ENCODE results near the gene ARHGAP26.

ARHGAP26 gene

DNA sequence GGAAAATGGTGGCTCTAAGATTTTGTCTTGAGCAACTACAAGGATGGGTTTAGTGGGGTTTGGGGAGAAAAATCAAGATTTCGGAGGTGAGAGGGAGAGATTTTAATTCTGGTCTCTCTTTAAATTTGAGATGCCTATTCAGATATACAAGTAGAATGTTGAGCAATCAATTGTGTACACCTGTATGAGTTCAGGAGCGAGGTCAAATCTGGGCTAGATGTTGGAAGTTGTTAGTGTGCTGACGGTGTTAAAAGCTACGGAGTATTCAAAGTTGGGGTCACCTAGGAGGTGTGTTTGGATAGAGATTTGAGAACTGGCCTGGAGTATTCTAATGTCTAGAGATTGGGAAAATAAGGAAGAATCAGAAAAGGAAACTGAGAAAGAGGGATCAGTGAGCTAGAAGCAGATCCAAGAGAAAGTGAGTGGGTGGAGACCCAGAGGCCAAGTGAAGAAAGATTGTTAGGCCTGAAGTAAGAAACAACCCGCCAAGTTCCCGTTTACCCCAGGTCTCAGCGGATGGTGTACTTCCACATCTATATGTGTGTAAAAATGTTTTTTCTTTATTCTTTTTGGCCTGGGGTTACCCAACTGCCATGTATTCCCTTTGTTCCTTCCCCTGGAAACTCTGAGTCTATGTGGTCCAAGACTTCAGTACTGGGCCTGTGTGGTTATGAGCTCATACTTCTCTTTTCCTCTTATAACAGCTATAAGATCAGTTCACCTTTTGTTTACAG, 11.9 kb upstream of the ARHGAP26 start:
- Histone ChIP-seq H3K9ac (ENCODE audit: low read length) (no peak overlapping the region), H3K4me1 (ENCODE audit: control insufficient read depth, insufficient read depth, low read length) (peaks cover 4% of the 10 kb centered on the region), H3K9me3 (ENCODE audit: control insufficient read depth, low read length) (no peaks in the 10 kb centered on the region), H3K36me3 (ENCODE audit: control insufficient read depth, insufficient read depth, low read length) (no peaks in the 10 kb centered on the region), H3K4me3 (ENCODE audit: low read length) (no peak overlapping the region), H3K27me3 (ENCODE audit: control insufficient read depth, insufficient read depth, low read length) (no peaks in the 10 kb centered on the region)

DNA sequence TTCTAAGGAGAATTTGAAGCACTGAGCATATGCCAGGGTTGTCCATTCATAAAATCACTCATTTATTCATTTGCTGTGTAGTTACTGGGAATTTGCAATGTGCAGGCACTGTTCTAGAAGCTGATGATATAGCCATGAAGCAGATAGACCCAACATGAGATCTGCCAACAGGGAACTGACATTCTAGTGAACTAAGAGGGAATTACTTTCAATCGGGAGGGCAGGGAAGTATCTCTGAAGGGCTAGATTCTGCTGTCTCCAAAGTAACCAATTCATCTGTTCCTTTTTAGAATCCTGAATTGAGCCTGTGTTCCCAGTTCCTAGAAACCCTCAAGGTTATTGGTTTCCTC, 11.4 kb upstream of the ARHGAP26 start:
- no peaks in the 10 kb centered on the region for H3K4me1 ChIP-seq (ENCODE audit: control insufficient read depth, insufficient read depth, low read length)
- H3K27me3 ChIP-seq (ENCODE audit: control insufficient read depth, insufficient read depth, low read length) = no peaks in the 10 kb centered on the region
- no peaks in the 10 kb centered on the region for H3K36me3 ChIP-seq (ENCODE audit: control insufficient read depth, insufficient read depth, low read length)
- H3K9me3 ChIP-seq (ENCODE audit: control insufficient read depth, low read length) = no peaks in the 10 kb centered on the region
- H3K9ac ChIP-seq (ENCODE audit: low read length) = no peak overlapping the region
- no peak overlapping the region for H3K4me3 ChIP-seq (ENCODE audit: low read length)

DNA sequence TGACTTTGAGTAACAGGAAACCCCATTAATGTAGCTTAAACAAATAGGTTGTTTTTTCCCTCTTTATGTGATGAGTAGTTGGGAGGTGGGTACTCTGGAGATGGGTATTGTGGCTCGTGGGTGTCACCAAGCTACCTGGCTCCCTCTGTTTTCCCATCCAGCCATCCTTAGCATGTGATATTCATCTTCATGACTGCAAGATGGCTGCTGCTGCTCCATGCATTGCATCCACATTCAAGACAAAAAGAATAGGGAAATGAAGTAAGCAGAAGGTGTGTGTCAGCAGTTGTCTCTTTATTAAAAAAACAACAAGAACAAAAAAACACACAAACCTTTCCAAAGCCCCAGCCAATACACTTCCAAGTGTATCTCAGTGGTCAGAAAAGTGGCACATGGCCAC, 6.5 kb upstream of the ARHGAP26 start:
- H3K9me3 ChIP-seq (ENCODE audit: control insufficient read depth, low read length) = no peaks in the 10 kb centered on the region
- no peaks in the 10 kb centered on the region for H3K4me1 ChIP-seq (ENCODE audit: control insufficient read depth, insufficient read depth, low read length)
- no peaks in the 10 kb centered on the region for H3K27me3 ChIP-seq (ENCODE audit: control insufficient read depth, insufficient read depth, low read length)
- H3K4me3 ChIP-seq (ENCODE audit: low read length) = no peak overlapping the region
- H3K9ac ChIP-seq (ENCODE audit: low read length) = no peak overlapping the region
- no peaks in the 10 kb centered on the region for H3K36me3 ChIP-seq (ENCODE audit: control insufficient read depth, insufficient read depth, low read length)

DNA sequence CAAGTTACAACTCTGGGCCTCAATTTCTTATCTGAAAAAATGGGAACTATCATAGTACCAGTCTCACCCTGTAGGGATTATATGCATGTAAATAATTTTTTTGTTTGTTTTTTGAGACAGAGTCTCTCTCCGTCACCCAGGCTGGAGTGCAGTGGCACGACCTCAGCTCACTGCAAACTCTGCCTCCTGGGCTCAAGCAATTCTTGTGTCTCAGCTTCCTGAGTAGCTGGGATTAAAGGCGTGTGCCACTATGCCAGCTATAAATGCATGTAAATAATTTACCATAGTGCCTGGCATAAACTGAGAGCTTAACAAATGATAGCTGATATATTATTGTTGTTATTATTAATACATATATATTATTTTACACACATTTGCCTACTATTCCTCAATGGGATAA, 3.0 kb upstream of the ARHGAP26 start:
- no peaks in the 10 kb centered on the region for H3K9me3 ChIP-seq (ENCODE audit: control insufficient read depth, low read length)
- H3K27me3 ChIP-seq (ENCODE audit: control insufficient read depth, insufficient read depth, low read length) = no peaks in the 10 kb centered on the region
- H3K4me1 ChIP-seq (ENCODE audit: control insufficient read depth, insufficient read depth, low read length) = peaks cover 8% of the 10 kb centered on the region
- no peak overlapping the region for H3K4me3 ChIP-seq (ENCODE audit: low read length)
- no peak overlapping the region for H3K9ac ChIP-seq (ENCODE audit: low read length)
- H3K36me3 ChIP-seq (ENCODE audit: control insufficient read depth, insufficient read depth, low read length) = no peaks in the 10 kb centered on the region

DNA sequence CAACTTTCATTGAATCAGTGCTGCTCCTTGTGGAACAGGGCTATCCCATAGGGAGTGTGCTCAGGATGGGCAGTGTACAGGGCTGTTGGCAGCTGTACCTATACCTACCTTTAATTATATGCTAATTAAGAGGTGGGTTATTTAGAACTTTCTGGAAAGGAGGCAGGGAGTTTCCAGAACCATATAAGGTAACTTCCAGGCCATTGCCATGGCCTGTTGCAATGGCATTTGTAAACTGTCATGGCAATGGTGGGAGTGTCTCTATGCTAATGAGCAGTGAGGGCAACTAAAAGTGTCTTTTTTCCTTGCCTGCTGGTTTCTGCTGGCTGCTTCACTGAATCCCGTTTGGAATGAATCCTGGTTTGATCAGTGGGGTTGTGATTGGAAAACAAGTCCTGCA, 2.3 kb upstream of the ARHGAP26 start:
- no peaks in the 10 kb centered on the region for H3K27me3 ChIP-seq (ENCODE audit: control insufficient read depth, insufficient read depth, low read length)
- H3K36me3 ChIP-seq (ENCODE audit: control insufficient read depth, insufficient read depth, low read length) = no peaks in the 10 kb centered on the region
- no peaks in the 10 kb centered on the region for H3K9me3 ChIP-seq (ENCODE audit: control insufficient read depth, low read length)
- H3K9ac ChIP-seq (ENCODE audit: low read length) = no peak overlapping the region
- H3K4me1 ChIP-seq (ENCODE audit: control insufficient read depth, insufficient read depth, low read length) = peaks cover 15% of the 10 kb centered on the region
- H3K4me3 ChIP-seq (ENCODE audit: low read length) = no peak overlapping the region

DNA sequence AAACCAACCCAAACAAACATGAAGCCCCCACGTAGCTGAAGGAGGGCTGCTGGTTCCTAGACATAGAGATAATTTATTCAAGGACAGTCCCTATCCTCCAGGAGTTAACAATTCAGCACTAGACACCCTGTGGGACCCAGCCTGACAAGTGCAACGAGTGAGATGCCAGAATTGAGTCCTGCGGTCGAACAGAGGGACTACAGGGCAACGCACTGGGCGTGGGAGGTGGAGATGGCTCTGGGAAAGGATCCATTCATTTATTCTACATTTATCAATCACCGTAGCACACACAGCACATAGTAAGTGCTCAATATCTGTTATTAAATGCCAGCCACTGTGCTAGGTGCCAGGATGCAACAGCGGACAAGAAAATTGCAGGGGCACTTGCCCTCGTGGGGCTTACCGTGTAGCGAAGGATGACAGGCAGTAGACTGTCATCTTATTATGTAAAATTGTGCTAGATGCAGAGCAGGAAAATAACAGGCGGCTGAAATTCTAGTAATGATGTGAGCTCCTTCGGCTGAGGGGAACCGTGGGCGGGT, 855 bp upstream of the ARHGAP26 start:
- H3K4me3 ChIP-seq (ENCODE audit: low read length) = peak overlapping the region; percentile 21
- H3K4me1 ChIP-seq (ENCODE audit: control insufficient read depth, insufficient read depth, low read length) = peaks cover 16% of the 10 kb centered on the region
- no peaks in the 10 kb centered on the region for H3K9me3 ChIP-seq (ENCODE audit: control insufficient read depth, low read length)
- H3K27me3 ChIP-seq (ENCODE audit: control insufficient read depth, insufficient read depth, low read length) = no peaks in the 10 kb centered on the region
- no peaks in the 10 kb centered on the region for H3K36me3 ChIP-seq (ENCODE audit: control insufficient read depth, insufficient read depth, low read length)
- peak overlapping the region; percentile 62 for H3K9ac ChIP-seq (ENCODE audit: low read length)

DNA sequence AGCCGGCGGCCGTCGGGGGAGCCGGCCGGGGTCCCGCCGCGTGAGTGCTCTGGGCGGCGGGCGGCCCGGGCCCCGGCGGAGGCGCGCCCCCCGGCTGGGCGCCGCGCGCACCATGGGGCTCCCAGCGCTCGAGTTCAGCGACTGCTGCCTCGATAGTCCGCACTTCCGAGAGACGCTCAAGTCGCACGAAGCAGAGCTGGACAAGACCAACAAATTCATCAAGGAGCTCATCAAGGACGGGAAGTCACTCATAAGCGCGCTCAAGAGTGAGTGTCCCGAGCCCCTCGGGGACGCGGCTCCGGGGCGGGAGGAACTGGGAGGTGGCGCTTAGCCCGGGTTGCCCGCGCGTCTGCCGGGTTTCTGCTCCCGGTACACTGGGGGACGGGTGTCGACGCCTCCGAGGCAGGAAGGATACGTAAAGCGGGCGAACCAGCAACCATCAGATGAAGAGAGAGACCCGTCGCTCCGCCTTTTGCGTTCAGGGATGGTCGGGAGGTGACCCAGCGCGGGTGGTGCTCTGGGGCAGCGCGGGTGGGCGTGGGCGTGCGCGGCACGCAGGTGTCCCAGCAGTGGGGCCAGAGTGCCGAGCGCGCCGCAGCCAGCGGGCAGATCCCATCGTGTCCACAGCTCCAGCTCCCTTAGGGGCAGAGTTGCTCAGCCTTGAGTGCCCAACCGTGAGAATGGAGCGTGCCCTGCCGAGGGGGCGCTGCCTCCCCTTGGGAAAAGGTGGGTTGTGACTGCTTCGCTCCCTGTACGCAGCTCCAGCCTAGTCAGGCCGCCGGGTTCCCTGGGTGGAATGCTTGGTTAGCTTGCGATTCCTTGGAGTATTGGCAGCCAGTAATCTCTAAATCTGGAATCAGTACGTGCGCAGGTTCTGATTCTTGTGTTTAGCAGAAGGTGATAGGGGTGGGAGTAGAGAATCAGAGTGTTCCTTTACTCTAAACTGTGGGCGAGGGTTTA, 753 bp downstream of the ARHGAP26 start:
- H3K9me3 ChIP-seq (ENCODE audit: control insufficient read depth, low read length) = no peaks in the 10 kb centered on the region
- peaks cover 16% of the 10 kb centered on the region for H3K4me1 ChIP-seq (ENCODE audit: control insufficient read depth, insufficient read depth, low read length)
- peak overlapping the region; percentile 86 for H3K9ac ChIP-seq (ENCODE audit: low read length)
- H3K4me3 ChIP-seq (ENCODE audit: low read length) = peak overlapping the region; percentile 75
- no peaks in the 10 kb centered on the region for H3K27me3 ChIP-seq (ENCODE audit: control insufficient read depth, insufficient read depth, low read length)
- no peaks in the 10 kb centered on the region for H3K36me3 ChIP-seq (ENCODE audit: control insufficient read depth, insufficient read depth, low read length)

DNA sequence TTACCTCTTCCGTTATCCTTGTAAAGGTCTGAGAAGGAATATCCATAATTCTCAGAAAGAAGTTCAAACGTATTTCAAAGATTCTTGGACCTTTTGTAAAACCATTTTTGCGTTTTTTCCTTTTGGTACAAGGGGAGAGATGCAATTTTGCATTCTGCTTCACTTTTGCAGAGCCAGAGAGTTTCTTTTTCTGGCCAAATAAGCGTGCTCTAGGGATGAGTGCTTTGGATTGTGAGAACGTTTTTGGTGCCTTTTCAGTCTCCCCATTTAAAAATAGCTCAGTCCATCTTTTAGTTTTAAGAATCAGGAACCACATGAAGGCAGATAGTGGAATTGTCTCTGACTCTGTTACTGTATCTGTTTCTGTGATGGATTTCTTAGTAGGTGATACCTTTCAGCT, 1.5 kb downstream of the ARHGAP26 start:
- Histone ChIP-seq H3K9me3 (ENCODE audit: control insufficient read depth, low read length) (no peaks in the 10 kb centered on the region), H3K4me1 (ENCODE audit: control insufficient read depth, insufficient read depth, low read length) (peaks cover 16% of the 10 kb centered on the region), H3K4me3 (ENCODE audit: low read length) (peak overlapping the region; percentile 75), H3K9ac (ENCODE audit: low read length) (peak overlapping the region; percentile 86), H3K36me3 (ENCODE audit: control insufficient read depth, insufficient read depth, low read length) (no peaks in the 10 kb centered on the region), H3K27me3 (ENCODE audit: control insufficient read depth, insufficient read depth, low read length) (no peaks in the 10 kb centered on the region)

DNA sequence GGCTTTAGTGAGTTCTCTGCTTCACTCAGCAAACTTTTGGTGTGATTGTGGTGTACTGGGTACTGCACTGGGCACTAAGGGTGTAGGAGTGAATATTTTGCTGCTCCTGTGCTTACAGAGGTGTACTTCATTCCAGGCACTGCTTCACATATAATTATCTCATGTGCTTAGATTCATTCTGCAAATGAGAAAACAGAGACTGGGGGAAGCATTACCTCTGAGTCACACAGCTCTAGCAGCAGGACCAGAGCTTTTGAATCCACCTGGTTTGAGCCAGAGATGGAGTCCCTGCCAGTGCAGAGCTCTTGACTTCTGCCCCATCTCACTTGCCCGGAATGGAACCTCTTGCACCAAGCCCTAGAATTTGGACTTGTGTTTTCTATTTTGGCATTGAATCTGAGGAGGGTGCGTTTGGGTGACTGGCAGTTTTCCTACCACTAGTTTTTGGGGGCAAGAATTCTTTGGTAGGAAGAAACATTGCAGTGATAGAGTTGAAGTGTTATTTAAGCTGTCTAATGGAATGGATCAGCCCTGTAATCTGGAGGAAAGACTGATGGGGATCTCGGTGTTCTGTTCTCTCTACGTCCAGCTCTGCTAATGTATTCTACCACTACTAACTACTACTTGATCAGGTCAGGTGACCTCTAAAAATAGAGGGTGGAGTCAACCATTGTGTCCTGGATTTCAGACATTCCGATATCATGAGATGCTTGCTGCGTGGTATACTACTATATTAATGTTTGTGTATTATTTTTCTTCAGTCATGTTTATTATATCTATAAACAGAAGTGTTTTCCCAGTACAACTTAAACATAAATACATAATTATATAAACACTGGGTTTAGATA, 2.5 kb downstream of the ARHGAP26 start:
- Histone ChIP-seq H3K36me3 (ENCODE audit: control insufficient read depth, insufficient read depth, low read length) (no peaks in the 10 kb centered on the region), H3K9me3 (ENCODE audit: control insufficient read depth, low read length) (no peaks in the 10 kb centered on the region), H3K27me3 (ENCODE audit: control insufficient read depth, insufficient read depth, low read length) (no peaks in the 10 kb centered on the region), H3K4me1 (ENCODE audit: control insufficient read depth, insufficient read depth, low read length) (peaks cover 16% of the 10 kb centered on the region), H3K9ac (ENCODE audit: low read length) (peak overlapping the region; percentile 86), H3K4me3 (ENCODE audit: low read length) (peak overlapping the region; percentile 75)

DNA sequence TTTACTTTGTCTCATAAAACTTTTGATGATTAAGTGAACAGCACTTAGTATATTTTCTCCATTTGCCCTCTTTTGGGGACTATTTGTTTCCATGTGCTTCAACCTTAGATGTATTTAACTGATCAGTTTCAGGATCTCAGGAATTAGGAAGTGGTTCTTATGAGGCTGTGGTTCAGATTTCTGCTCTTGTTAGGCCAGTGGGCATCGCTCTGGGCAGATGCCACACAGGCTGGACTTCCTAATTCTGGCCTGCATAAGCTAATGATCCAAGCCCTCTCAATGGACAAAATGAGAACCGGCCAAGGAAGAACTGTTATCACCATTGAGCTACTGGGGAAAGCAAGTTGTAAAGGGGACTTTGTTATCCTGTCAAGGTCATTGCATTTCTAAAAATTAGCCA, 6.9 kb downstream of the ARHGAP26 start:
- Histone ChIP-seq H3K27me3 (ENCODE audit: control insufficient read depth, insufficient read depth, low read length) (no peaks in the 10 kb centered on the region), H3K9me3 (ENCODE audit: control insufficient read depth, low read length) (no peaks in the 10 kb centered on the region), H3K36me3 (ENCODE audit: control insufficient read depth, insufficient read depth, low read length) (no peaks in the 10 kb centered on the region), H3K4me1 (ENCODE audit: control insufficient read depth, insufficient read depth, low read length) (peaks cover 19% of the 10 kb centered on the region), H3K9ac (ENCODE audit: low read length) (no peak overlapping the region), H3K4me3 (ENCODE audit: low read length) (no peak overlapping the region)

DNA sequence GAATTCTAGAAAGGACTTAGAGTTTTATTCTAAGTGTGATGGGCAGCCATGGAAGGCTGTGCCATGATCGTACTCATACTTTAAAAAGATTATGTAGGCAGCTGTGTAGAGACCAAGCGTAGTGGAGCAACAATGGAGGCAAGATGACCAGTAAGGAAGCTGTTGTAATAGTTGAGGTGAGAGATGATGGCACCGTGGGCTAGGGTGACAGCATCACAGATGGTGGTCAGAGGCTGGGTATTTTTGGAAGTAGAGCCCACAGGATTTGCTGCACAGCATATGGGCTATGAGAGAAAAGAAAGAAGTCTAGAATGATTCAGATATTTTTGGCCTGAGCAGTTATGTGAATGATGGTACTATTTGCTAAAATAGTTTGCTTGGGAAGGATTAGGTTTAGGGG, 7.7 kb downstream of the ARHGAP26 start:
- Histone ChIP-seq H3K27me3 (ENCODE audit: control insufficient read depth, insufficient read depth, low read length) (no peaks in the 10 kb centered on the region), H3K4me3 (ENCODE audit: low read length) (no peak overlapping the region), H3K9me3 (ENCODE audit: control insufficient read depth, low read length) (no peaks in the 10 kb centered on the region), H3K4me1 (ENCODE audit: control insufficient read depth, insufficient read depth, low read length) (peaks cover 12% of the 10 kb centered on the region), H3K9ac (ENCODE audit: low read length) (no peak overlapping the region), H3K36me3 (ENCODE audit: control insufficient read depth, insufficient read depth, low read length) (no peaks in the 10 kb centered on the region)
